Inflammatory macrophage treated with lipopolysaccharide for 1 hour (primary cell): Measurements from ENCODE around the gene ACE.
A peak's percentile ranks its signal among the peaks of the same experiment; 100 is the strongest.

Experiments used
- DNase-seq, 2 donors: peaks; one replicate each; pipeline ENCODE4 v3.0.0-alpha.2; 2020 to 2022

Gene ACE

DNA sequence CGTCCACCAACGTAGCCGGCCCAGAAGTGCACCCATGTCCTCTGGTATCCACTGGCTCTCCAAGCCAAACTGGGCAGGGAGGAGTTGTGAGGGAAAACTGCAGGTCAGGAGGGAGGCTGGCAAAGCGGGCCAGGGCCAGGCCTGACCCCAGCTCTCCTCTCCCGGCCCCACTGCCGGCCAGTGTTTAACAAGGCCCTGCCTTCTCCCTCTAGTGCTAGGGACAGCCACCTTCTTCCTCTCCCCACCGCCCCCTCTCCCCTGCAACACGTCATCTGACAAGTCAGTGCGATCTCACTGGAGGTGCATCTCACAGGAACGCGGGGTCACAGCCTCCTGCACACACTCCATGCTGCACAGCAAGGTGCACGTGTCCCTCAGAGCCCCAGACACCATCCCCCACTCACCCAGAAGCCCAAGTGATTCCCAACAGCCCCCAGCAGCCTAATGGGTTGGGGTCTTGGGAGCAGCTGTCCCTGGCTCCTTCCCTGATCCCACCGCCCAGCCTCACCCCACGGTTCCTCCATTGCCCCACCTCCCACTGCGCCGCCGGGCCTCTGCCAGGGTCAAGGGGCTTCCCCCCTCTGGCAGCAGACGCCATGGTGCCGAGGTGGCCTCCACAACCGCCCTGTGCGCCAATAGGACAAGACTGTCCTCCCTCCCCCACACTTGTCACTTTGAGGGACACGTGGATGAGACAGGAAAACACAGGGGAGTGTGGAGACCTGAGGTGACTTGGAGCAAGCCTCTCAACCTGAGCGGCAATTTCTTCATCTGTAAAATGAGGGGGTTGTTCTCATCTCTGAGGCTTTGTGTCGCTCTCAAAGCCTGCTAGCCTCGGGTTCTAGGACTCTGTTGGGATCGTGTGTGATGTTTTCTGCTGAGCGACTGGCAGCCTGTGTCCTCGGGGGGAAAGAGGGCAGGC, 1.1 kb upstream of the ACE start:
- no peak for DNase-seq

DNA sequence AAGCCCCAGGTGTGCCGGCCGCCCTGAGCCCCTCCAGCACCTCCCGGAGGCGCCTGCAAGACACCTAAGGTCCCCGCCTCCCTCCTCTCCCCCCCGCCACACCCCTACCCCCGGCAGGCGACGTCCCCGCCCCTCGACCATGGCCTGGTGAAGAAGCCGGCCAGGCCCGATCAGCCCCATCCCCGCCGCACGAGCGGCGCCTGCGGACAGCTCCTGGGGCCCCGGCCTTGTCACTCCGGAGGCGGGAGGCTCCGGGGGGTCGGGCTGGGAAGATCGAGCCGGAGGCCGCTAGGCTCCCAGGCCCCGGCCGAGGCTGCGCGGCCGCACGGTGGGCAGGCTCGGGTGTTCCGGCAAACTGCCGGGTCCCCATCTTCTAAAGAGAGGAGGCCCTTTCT, 405 bp upstream of the ACE start:
- no peak for DNase-seq

DNA sequence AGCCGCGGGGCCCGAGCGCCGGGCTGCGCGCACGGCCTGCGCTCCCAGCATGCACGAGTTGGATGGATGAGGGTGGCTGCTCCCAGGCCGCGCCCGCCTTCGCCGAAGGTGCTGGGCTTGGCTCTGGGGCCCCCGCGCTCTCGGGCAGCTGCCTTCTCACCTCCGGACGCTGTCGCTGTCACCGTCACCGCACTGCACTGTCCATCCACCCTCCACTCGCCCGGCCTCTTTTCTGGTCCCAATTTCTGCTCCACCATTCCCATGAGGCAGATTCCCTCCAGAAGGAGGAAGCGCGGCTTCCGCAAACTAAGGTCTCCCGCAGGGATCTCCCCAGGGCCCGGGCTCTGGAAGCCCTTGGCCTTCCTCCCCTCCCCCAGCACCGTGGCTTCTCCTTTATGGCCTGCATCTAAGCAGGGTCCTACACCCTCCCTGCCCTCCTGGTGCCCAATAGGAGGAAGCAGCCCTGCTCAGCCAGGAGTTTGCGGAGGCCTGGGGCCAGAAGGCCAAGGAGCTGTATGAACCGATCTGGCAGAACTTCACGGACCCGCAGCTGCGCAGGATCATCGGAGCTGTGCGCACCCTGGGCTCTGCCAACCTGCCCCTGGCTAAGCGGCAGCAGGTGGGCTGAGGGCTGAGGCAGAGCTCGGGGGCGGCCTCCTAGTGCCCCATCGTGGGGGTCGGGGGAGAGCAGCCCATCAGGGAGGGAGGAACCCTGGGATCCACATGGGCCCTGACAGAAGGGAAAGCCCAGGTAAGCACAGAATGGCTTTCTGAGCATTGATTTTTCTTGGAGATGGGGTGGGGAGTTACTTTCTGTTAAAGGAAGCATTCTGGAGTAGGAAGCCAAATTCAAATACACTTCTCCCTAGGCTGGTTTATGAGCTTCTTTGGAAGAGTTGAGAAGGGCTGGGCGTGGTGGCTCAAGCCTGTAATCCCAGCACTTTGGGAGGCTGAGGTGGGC, 899 bp downstream of the ACE start:
- peak; percentile 42 to 48 for DNase-seq

DNA sequence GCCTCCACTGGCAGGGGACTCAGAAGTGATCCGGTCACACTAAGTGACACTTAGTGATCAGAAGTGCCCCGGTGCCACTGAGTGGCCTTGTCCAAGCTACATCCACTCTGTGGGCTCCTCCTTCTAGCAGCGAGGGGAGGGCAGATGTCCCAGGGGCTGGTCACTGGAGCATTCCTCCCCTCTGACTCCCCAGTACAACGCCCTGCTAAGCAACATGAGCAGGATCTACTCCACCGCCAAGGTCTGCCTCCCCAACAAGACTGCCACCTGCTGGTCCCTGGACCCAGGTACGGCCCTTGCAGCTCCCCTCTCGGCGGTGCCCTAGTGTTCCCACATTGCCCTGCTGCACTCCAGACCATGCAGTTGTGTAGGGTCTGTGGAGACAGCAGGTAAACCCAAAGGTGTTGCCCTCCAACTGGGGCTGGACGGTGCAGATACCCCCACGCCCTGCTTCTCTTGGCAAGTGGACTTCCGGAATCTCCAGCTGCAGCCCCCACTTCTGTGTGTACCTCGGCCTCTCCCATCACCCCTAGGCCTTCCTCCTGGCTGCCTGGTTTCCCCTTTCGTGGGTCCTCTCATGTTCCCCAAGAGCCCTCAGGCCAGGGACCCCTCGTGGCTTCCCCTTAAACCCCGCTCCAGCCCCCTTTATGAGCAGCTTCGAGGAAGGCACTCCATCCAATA, 2.1 kb downstream of the ACE start:
- DNase-seq: peak; percentile 68 to 79

DNA sequence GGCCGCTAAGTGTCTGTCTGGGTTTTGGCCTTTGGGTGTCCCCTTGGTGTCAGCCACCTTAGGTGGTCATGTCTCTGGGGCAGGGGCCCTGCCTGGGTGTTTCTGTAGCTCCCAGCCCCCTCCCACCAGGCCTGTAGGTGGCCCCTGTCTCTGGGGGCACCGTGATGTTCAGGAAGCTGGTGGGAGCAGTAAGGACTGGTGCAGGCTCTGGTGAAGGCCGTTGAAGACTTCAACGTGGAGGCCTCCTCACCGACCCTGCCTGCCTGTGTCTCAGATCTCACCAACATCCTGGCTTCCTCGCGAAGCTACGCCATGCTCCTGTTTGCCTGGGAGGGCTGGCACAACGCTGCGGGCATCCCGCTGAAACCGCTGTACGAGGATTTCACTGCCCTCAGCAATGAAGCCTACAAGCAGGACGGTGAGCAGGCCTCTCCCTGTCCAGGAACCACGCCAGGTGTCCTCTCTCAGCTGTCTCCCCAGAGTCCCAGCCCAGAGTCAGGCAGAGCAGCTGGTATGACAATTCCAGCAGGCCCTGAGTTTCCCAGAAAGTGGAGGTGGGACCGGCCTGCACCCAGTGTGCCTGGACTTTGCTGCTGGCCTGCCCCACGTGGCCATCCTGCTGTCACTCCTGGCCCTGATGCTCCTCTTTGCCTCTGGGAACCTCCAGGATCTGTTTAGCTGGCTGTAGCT, 2.8 kb downstream of the ACE start:
- DNase-seq: no peak

DNA sequence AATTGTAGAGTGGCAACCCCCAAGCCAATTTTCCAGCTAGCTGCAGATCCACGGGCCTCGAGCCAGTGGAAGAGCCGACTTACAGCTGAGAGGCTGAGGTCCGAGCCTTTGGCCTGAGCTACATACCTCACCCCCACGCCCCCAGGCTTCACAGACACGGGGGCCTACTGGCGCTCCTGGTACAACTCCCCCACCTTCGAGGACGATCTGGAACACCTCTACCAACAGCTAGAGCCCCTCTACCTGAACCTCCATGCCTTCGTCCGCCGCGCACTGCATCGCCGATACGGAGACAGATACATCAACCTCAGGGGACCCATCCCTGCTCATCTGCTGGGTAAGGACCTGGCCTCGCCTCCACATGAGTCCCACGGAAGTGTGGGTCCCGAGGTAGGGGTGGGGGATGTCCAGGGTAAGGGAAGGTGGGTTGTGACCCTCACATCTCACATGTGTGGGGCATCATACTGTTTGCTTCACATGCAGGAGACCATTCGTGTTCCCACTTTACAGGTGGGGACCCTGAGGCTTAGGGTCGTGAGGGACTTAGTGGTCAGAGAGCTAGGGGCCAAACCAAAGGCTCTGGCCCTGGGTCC, 3.4 kb downstream of the ACE start:
- no peak for DNase-seq

DNA sequence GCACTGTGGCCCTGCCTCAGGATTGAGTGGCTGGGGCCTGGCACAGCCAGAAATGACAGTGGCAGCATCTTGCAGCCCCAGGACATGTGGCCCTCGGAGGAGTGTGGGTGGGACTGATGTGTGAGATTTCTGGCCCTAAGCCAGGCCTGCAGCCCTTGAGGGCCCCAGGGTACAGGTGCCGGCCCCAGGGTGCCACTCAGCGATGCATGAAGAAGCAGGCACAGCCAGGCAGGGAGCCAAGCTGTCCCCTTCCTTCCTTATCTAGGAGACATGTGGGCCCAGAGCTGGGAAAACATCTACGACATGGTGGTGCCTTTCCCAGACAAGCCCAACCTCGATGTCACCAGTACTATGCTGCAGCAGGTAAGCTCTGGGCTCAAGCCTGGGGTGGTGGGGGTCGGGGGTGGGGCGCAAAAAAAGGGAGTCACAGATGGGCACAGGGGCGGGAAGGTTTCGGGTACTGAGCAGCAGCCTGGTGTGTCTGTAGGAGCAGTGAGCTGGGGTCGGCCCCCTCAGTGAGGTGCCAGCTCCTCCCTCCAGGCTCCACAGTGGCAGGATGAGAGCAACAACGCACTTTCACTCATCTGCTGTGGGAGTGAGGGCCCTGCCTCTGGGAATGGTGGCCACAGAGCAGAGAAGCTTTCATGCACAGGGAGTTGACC, 4.1 kb downstream of the ACE start:
- DNase-seq: no peak

DNA sequence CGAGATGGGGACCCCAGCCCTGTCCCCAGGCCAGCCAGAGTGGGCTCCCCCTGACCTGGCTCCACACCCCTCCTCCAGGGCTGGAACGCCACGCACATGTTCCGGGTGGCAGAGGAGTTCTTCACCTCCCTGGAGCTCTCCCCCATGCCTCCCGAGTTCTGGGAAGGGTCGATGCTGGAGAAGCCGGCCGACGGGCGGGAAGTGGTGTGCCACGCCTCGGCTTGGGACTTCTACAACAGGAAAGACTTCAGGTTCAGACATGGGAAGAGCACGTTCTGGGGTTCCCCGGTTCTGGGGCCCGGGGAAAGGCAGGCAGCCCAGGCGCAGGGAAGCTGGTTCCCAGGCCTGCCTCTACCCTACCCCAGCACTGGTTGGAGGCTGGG, 4.6 kb downstream of the ACE start:
- no peak for DNase-seq

DNA sequence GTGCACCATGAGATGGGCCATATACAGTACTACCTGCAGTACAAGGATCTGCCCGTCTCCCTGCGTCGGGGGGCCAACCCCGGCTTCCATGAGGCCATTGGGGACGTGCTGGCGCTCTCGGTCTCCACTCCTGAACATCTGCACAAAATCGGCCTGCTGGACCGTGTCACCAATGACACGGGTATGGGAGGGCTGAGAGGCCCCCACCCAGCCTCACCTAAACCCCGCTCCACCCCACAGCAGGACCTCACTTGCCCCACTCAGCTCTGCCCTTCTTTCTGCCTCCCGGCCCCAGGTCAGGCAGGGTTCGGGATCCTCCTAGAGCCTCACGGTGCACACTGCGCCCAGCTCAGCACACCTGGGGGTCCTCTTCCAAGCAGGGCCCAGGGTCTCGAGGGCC, 5.6 kb downstream of the ACE start:
- DNase-seq: no peak

DNA sequence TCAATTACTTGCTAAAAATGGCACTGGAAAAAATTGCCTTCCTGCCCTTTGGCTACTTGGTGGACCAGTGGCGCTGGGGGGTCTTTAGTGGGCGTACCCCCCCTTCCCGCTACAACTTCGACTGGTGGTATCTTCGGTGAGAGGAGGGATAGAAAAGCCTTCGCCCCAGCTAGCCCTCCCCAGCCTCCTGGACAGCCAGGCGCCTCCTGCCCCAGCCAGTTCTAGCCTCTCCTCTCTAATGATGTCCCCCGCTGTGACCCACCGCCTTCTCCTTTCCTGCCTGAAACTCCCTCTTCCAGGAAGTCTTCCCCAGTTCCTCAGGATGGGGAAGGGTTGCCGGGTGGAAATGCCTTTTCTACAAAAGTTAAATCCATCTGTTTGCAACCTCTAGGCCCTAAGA, 6.2 kb downstream of the ACE start:
- no peak for DNase-seq

DNA sequence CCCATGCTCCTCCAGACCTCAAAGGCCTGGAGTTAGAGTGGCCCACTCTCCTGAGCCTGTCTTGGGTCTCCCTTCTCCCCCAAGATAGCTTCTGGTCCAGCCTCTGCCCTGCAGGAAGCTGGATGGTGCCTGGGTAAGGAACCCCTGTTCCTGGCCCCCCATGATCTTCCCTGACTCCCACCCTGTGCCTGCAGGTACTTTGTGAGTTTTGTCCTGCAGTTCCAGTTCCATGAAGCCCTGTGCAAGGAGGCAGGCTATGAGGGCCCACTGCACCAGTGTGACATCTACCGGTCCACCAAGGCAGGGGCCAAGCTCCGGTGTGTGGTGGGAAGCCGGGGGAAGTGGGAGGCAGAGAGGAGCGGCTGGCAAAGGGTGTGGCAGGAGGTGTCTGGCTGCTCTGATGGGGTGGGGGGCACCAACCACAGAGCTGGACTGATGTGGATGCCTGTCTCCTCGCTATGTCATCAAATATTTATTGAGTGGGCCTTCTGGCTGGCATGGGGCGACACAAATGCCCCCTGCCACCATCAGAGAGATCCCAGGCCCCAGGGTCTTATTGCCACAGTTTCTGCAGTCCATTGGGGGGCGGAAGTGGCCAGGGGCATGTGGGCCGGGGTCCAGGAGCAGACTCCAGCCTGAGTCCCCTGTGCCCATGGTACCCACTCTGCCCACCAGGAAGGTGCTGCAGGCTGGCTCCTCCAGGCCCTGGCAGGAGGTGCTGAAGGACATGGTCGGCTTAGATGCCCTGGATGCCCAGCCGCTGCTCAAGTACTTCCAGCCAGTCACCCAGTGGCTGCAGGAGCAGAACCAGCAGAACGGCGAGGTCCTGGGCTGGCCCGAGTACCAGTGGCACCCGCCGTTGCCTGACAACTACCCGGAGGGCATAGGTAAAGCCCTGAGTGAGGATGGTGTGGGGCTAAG, 7.1 kb downstream of the ACE start:
- no peak for DNase-seq

DNA sequence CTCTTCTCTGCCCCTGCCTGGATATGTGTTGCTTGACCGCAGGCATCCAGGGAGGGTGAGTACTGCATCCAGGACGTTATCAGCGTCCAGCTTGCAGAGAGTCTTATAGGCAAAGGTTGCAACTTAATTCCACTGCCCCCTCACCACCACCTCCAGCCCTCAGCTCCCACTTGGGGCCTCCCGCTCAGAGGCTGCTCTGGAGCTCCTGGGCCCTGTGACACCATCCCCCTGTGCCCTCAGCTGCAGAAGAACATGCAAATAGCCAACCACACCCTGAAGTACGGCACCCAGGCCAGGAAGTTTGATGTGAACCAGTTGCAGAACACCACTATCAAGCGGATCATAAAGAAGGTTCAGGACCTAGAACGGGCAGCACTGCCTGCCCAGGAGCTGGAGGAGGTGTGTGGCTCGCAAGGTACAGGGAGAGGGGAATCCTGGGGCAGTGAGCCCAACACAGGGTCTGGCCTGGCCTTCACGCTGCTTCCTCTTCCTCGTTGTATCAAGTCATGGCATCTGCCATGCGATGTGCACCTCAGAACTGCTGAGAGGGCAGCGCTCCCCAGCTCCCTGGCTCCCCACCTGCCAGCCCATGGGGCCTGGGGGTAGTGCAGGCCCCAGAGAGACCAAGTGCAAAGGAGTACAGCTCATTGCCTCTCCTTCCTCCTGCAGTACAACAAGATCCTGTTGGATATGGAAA, 9.6 kb downstream of the ACE start:
- no peak for DNase-seq

DNA sequence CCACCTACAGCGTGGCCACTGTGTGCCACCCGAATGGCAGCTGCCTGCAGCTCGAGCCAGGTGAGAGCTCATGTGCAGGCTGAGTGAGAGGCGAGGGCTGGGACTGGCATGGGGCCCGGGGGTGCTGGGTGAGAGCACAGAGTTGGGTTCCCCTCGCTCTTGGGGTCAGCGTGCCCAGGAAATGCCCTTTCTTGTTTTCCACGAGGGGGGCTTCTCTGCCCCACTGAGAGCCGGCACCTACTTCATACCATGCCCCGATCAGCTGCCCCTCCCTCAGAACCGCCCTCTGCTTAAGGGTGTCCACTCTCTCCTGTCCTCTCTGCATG, 10.1 kb downstream of the ACE start:
- DNase-seq: no peak

DNA sequence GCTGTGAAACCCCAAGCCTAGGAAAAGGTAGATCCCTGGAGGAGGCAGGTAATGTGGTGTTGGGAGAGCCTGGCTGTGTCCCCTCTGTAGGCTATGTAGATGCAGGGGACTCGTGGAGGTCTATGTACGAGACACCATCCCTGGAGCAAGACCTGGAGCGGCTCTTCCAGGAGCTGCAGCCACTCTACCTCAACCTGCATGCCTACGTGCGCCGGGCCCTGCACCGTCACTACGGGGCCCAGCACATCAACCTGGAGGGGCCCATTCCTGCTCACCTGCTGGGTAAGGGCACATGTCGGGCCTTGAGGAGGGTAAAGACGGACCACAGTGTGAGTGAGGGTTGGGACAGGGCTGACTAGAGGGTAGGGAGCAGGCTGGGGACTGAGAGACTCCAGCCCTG, 12.0 kb downstream of the ACE start:
- DNase-seq: no peak

DNA sequence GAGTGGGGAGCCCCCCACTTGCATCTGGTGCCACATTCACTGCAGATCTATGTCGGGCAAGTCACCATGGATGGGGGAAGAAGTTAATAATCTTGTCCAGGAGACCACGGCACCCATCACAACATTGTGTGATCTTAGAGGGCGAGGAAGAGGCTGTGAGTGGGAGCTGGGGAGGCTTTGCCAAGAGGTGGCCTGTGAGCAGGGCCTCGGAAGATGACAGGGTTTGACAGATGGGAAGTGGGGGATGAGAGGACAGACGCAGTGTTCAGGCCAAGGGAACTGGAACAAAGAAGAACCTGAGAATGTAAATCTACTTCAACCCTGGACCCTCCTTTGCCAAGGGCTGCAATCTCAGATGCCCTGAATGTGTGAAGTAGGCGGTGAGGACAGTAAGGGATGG, 12.4 kb downstream of the ACE start:
- no peak for DNase-seq

DNA sequence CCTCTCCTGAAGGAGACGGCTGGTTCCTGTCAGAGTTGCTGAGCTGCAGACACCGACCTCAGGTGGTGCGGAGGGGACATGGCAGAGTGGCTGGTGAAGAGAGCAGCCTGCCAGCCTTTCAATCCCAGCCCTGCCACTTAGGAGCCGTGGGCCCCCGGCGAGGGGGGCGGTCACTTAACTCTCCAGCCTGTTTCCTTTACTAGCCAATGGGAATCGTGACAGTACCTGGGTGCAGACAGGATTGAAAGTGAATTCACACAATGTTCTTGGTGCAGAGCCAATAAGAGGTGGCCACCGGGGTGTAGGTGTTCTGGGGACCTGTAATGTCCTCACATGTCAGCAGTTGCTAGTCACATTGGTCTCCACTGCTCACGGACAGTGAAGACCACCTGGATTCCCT, 13.5 kb downstream of the ACE start:
- no peak for DNase-seq

DNA sequence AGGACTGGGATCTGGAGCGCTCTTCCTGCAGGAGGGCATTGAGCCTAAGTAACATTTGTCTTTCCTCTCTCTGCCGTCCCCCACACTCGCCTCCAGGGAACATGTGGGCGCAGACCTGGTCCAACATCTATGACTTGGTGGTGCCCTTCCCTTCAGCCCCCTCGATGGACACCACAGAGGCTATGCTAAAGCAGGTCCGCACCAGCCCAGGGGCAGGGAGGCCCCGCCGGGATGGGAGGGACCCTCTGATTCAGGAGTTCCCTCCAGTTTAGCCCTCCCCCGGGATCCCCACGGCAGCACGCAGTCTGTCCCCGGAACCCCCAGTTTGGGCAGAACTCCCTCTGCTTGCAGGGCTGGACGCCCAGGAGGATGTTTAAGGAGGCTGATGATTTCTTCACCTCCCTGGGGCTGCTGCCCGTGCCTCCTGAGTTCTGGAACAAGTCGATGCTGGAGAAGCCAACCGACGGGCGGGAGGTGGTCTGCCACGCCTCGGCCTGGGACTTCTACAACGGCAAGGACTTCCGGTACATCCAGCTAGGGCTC, 14.1 kb downstream of the ACE start:
- no peak for DNase-seq

DNA sequence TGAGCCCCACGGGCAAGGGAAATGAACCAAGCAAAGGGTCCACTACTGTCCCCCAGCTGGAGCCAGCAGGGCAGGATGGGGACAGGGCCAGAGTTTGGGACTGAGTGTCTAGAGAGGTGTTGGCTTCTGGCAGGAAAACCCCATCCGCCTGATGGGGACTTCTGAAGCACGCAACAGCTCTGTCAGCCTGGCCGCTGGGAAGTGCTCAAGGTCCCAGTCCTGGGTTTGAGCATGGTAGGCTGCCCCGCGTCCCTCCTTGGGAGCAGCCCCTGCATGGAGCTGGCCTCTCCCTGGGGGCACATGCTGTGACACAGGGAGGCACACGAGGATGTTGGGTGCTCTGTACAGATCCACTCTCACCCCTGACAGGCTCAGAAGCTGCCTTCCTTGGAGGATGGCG, 14.6 kb downstream of the ACE start:
- DNase-seq: no peak

DNA sequence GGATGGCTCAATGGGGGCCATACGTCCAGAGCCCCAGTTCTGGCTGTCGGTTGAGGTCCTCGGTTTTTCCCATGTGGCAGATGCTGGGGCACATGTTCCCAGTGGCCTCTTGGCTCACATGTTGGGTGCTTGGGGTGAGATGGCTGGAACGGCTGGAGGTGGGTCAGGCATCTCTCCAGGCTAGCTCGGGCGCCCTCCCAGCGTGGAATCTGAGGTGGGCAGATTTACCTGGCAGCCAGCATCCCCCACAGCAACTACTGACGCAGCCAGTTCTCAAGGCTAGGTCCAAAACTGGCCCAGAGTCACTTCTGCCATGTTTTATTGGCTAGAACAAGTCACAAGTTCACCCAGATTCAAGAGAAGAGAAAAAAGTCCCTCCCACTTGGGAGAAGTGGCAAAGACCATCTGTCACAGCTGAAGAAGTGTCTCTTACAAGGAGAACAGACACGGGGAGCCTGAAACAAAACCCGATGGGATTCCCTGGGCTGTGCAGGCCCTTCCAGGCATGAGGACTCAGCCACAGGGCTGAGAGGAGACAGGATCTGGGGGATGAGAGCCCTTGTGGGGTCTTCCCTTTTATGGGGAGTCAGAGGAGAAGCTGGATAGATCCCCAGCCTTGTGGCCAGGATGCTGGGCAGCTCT, 15.2 kb downstream of the ACE start:
- no peak for DNase-seq
